Breast epithelium (tissue), 3 donors: Measurements from ENCODE around the gene RPP14.

Experiments
- POLR2A ChIP-seq: fragments of 450-650 bp; IDR thresholded peaks from one replicate; pipeline ENCODE4 v1.6.1; 2016; ENCODE audit warnings: antibody characterized with exemption, mild to moderate bottlenecking, moderate library complexity
- POLR2AphosphoS5 ChIP-seq, 3 donors: sonication (generic); formaldehyde crosslinking; IDR thresholded peaks; one replicate each; pipeline ENCODE4 v1.6.1; 2017; ENCODE audit warnings: antibody characterized with exemption in 3 of 3
- TF ChIP-seq, protein P1 (sequence below), 3 donors: fragments of 450-650 bp; IDR thresholded peaks; one replicate each; pipeline ENCODE4 v1.5.1; 2016 to 2017; ENCODE audit warnings: antibody characterized with exemption in 3 of 3, mild to moderate bottlenecking in 3 of 3, moderate library complexity in 3 of 3

DNA sequence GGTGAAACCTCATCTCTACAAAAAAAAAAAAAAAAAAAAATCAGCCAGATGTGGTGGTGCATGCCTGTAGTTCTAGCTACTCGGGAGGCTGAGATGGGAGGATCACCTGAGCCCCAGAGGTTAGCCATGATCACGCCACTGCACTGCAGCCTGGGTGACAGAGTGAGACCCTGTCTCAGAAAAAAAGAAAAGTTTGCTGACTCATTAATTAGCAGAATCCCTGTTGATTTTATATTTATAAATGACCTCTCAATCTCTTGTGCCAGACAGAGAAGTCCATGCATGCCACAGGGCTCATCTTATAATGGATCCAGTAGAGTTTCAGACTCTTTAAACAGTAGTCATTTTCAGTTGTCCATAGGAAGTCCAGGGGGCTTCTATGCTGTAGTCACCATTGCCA is 35.6 kb upstream of the RPP14 start:
- no peak for TF ChIP-seq POLR2A
- TF ChIP-seq, protein P1, sequence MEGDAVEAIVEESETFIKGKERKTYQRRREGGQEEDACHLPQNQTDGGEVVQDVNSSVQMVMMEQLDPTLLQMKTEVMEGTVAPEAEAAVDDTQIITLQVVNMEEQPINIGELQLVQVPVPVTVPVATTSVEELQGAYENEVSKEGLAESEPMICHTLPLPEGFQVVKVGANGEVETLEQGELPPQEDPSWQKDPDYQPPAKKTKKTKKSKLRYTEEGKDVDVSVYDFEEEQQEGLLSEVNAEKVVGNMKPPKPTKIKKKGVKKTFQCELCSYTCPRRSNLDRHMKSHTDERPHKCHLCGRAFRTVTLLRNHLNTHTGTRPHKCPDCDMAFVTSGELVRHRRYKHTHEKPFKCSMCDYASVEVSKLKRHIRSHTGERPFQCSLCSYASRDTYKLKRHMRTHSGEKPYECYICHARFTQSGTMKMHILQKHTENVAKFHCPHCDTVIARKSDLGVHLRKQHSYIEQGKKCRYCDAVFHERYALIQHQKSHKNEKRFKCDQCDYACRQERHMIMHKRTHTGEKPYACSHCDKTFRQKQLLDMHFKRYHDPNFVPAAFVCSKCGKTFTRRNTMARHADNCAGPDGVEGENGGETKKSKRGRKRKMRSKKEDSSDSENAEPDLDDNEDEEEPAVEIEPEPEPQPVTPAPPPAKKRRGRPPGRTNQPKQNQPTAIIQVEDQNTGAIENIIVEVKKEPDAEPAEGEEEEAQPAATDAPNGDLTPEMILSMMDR (IDR thresholded peaks at IDR 0.05): no peak
- no peak for TF ChIP-seq POLR2AphosphoS5 (IDR thresholded peaks at IDR 0.05)
